Heart right ventricle (tissue), 16 donors: ENCODE results near the gene USP54. TPM values are rescaled to one million over a fixed set of nuclear protein-coding genes. Genes with fewer than 3 reads are reported as not detected.
A peak's percentile ranks its signal among the peaks of the same experiment; 100 is the strongest.

Experiments
- ATAC-seq, 8 donors: fragments of 200-7000 bp; cut with Tn5 transposase; one replicate each; pipeline ENCODE4 v1.9.1; 2020; ENCODE audit warnings: mild to moderate bottlenecking in 8 of 8, moderate library complexity in 8 of 8, moderate number of reproducible peaks in 1 of 8
- DNase-seq, 2 donors: peaks; one replicate each; pipeline ENCODE4 v3.0.0-alpha.2; 2020
- H3K27ac ChIP-seq, 10 donors: fragments of 200-600 bp; sonication (generic) in 2 of 10; one replicate each; pipeline versions ENCODE4 v1.5.0 to v1.8.0; 2020 to 2022; ENCODE audit warnings: mild to moderate bottlenecking in 3 of 10
- H3K27me3 ChIP-seq, 7 donors: fragments of 200-600 bp; one replicate each; pipeline ENCODE4 v1.8.0; 2021 to 2022; ENCODE audit warnings: mild to moderate bottlenecking in 2 of 7
- H3K36me3 ChIP-seq, 9 donors: fragments of 200-600 bp; sonication (generic) in 1 of 9; one replicate each; pipeline versions ENCODE4 v1.5.0 to v1.8.0; 2020 to 2022; ENCODE audit warnings: mild to moderate bottlenecking in 2 of 9
- H3K4me1 ChIP-seq, 9 donors: fragments of 200-600 bp; sonication (generic) in 1 of 9; one replicate each; pipeline versions ENCODE4 v1.5.0 to v1.8.0; 2020 to 2022; ENCODE audit warnings: mild to moderate bottlenecking in 4 of 9
- H3K4me3 ChIP-seq, 10 donors: fragments of 200-600 bp; sonication (generic) in 2 of 10; one replicate each; pipeline versions ENCODE4 v1.5.0 to v1.8.0; 2020 to 2022; ENCODE audit warnings: mild to moderate bottlenecking in 7 of 10, moderate library complexity in 2 of 10
- H3K9me3 ChIP-seq, 11 donors: fragments of 200-600 bp in 10 of 11; sonication (generic) in 2 of 11; one replicate each; pipeline versions ENCODE4 v1.5.0 to v1.8.0; 2013 to 2022; ENCODE audit warnings: mild to moderate bottlenecking in 2 of 11, control low read depth in 1 of 11, moderate library complexity in 1 of 11
- CTCF ChIP-seq, 9 donors: fragments of 200-600 bp; sonication (generic) in 2 of 9; IDR thresholded peaks; one replicate each; pipeline versions ENCODE4 v1.5.0 to v1.8.0; 2021 to 2022; ENCODE audit warnings: antibody characterized with exemption in 9 of 9, mild to moderate bottlenecking in 5 of 9, moderate library complexity in 1 of 9
- WGBS, 2 donors: extraction: QIAGEN DNeasy Blood & Tissue Kit; methylation state at CpG; one replicate each; pipeline ENCODE4 v1.1.7; 2013; ENCODE audit warnings: inconsistent platforms in 1 of 2; 5-methylcytosine and 5-hydroxymethylcytosine counted together
- intact Hi-C, 10 donors: fragments of 100-400 bp; cut with DNase I; formaldehyde crosslinking; loops; one replicate each; pipeline versions ENCODE4 v1.11.1 to v1.14.2; 2022
- polyA plus RNA-seq, 2 donors: library from polyadenylated mRNA; stranded (reverse); fragments of 200-250 nt; gene quantifications; one replicate each; pipeline ENCODE4 v1.2.3, GENCODE V29; 2013
- total RNA-seq, 10 donors: library from RNA; stranded (reverse); fragmentation: NEBNext Ultra II Directional in 3 of 10; extraction: Animal tissue kit (Norgen Biotek cat#: 25700) in 3 of 10; gene quantifications; one replicate each; pipeline versions ENCODE4 v1.2.1 to v1.2.4, GENCODE V29; 2021 to 2023
- donor health status: Arrhythmogenic right ventricular cardiomyopathy.
- donor health status: ischemic (EF 13 %, LVEDD 7.1; RV severe dilation, severe dysfunction).
- donor health status: healthy with polysubstance abuse.
- donor health status: DM: no; HTN: yes; CAD: no.
- donor health status: DM: no; HTN: no; CAD: no.
- donor health status: ischemic (EF 25% LVEDD 6.9; RV normal size, moderate dysfunction).
- donor health status: ischemic (EF 25% LVEDD 5.7; RV mildly dilated, moderate dysfunction).
- donor health status: healthy.
- donor health status: DM: yes; HTN: yes; CAD: no.
- donor health status: Ischemic cardiomyopathy.
- donor health status: ischemic (EF 35%, LVEDD 5.7; RV mildly dilated, moderate dysfunction).
- donor health status: nonischemic (EF 11% LVEDD 7.7; RV severe dilation, severe dysfunction).
- donor health status: DM: yes; HTN: yes; CAD: no.
- donor health status: PGD.
- donor health status: ischemic (EF 29% LVEDD 5.4; RV normal size, mild dysfunction).
- donor health status: nonischemic (EF 23%, LVEDD 6.1; RV moderate dilation, normal function).

USP54 gene
- total and polyA plus RNA-seq, 12 donors, result 7.9 to 34.5 (median 18.1) TPM

GRCh38 chr10:73506074-73506473, 85.1 kb downstream of the USP54 start:
- H3K27me3 ChIP-seq, result no peaks in the 10 kb centered on the region
- H3K4me1 ChIP-seq, result peaks cover 0 to 8% (median 0%) of the 10 kb centered on the region in 9 donors
- H3K36me3 ChIP-seq, result peaks cover 0 to 41% (median 14%) of the 10 kb centered on the region in 9 donors
- ATAC-seq (no peak), DNase-seq (no peak)
- no peak overlapping the region for H3K27ac ChIP-seq
- no peak for TF ChIP-seq CTCF (IDR thresholded peaks at IDR 0.05)
- intact Hi-C loops, result no loop called here
- no peaks in the 10 kb centered on the region for H3K9me3 ChIP-seq
- no peak overlapping the region for H3K4me3 ChIP-seq

GRCh38 chr10:73503037-73503436, 88.1 kb downstream of the USP54 start:
- H3K27me3 ChIP-seq, result no peaks in the 10 kb centered on the region
- peaks cover 0 to 11% (median 0%) of the 10 kb centered on the region in 9 donors for H3K4me1 ChIP-seq
- intact Hi-C loops, result no loop called here
- no peak overlapping the region for H3K27ac ChIP-seq
- H3K36me3 ChIP-seq, result peaks cover 0 to 61% (median 30%) of the 10 kb centered on the region in 9 donors
- no peak for TF ChIP-seq CTCF (IDR thresholded peaks at IDR 0.05)
- WGBS, 2 donors, result 96 to 99% methylated on average over 1 of the region's 1 CpG
- no peak overlapping the region for H3K4me3 ChIP-seq
- DNase-seq (no peak), ATAC-seq (no peak)
- H3K9me3 ChIP-seq, result no peaks in the 10 kb centered on the region

- Histone ChIP-seq H3K4me1 (peaks cover 1 to 16% (median 5%) of the 10 kb centered on the region in 9 donors), H3K27me3 (no peaks in the 10 kb centered on the region), H3K27ac (no peak overlapping the region), H3K9me3 (no peaks in the 10 kb centered on the region), H3K4me3 (no peak overlapping the region), H3K36me3 (peaks cover 0 to 61% (median 30%) of the 10 kb centered on the region in 9 donors)
- intact Hi-C loops, result no loop called here
- no peak for DNase-seq
- ATAC-seq, result no peak
- no peak for TF ChIP-seq CTCF (IDR thresholded peaks at IDR 0.05)
Observed at GRCh38 chr10:73501651-73502050, 89.5 kb downstream of the USP54 start.

- H3K36me3 ChIP-seq, result peaks cover 0 to 34% (median 16%) of the 10 kb centered on the region in 9 donors
- TF ChIP-seq CTCF (IDR thresholded peaks at IDR 0.05), result no peak
- ATAC-seq (no peak), DNase-seq (no peak)
- H3K4me1 ChIP-seq, result peaks cover 7 to 44% (median 32%) of the 10 kb centered on the region in 9 donors
- H3K9me3 ChIP-seq, result no peaks in the 10 kb centered on the region
- no peaks in the 10 kb centered on the region for H3K27me3 ChIP-seq
- 90 to 94% methylated on average over 2 of the region's 2 CpGs for WGBS, 2 donors
- intact Hi-C loops, result loop anchor here in 2 of 10 donors (5.0 to 10.0 kb wide), 2 partner anchors 243 to 245 kb away; partner anchors contain the start of gene MRPS16 (in 2 of the 2)
- peak overlapping the region in 1 of 10 donors; percentile 2 for H3K27ac ChIP-seq
- no peak overlapping the region for H3K4me3 ChIP-seq
Observed at GRCh38 chr10:73497623-73498022, 93.5 kb downstream of the USP54 start.
